GM12878 (cell line): ENCODE data around the gene STPG1. TPM values are rescaled to one million over a fixed set of nuclear protein-coding genes. Genes with fewer than 3 reads are reported as not detected.

Experiments used
- ATAC-seq: fragments of 200-7000 bp; cut with Tn5 transposase; 3 replicates; pipeline ENCODE4 v1.9.1; 2020; ENCODE audit warnings: mild to moderate bottlenecking, moderate library complexity
- BruUV-seq: library from RNA; stranded (reverse); fragments of 400-500 nt; replicated peaks from 2 replicates; lab custom pipeline; 2021; lab: Mats Ljungman, UMichigan
- CTCF ChIA-PET: fragments of 300-600 bp; sonication (Branson Sonifier 250); formaldehyde crosslinking; extraction: SDS; loops from one replicate; lab custom pipeline; 2021; ENCODE audit warnings: inconsistent platforms; lab: Yijun Ruan, JAX
- POLR2A ChIA-PET: fragments of 350-600 bp; formaldehyde crosslinking; extraction: SDS; loops from one replicate; lab custom pipeline; 2021; ENCODE audit warnings: inconsistent platforms; lab: Charles Lee
- RAD21 ChIA-PET: fragments of 300-600 bp; sonication (Branson Sonifier 250); formaldehyde crosslinking; loops from one replicate; lab custom pipeline; 2023; ENCODE audit warnings: antibody characterized with exemption; ENCODE audit not compliant: unreplicated experiment; lab: Charles Lee
- SMC1A ChIA-PET: fragments of 300-600 bp; sonication (Branson Sonifier 250); formaldehyde crosslinking; loops from one replicate; lab custom pipeline; 2023; ENCODE audit not compliant: unreplicated experiment, uncharacterized antibody; lab: Charles Lee
- DNase-seq: peaks from one replicate; pipeline ENCODE4 v3.0.0-alpha.2; 2011; ENCODE audit warnings: low read depth, low spot score
- FAIRE-seq: peaks from 3 replicates; lab custom pipeline; 2011; peaks lifted over from hg19 to GRCh38; lab: Jason Lieb, UNC
- H2AFZ ChIP-seq: 2 replicates; pipeline ENCODE4 v1.6.0; 2011; ENCODE audit warnings: low read depth, low read length, control low read depth; ENCODE audit not compliant: control insufficient read depth
- H3K27ac ChIP-seq: 2 replicates; pipeline ENCODE4 v1.5.1; 2011; ENCODE audit warnings: control low read depth; ENCODE audit not compliant: control insufficient read depth, insufficient read depth
- H3K27me3 ChIP-seq, 2 experiments: replicated peaks in 1 of 2; 2 replicates each; pipeline versions ENCODE4 v1.6.0 to v1.6.1; 2011; ENCODE audit warnings: low read length in 1 of 2; ENCODE audit not compliant: control insufficient read depth in 2 of 2, insufficient read depth in 2 of 2
- H3K36me3 ChIP-seq, 2 experiments: 2 replicates each; pipeline ENCODE4 v1.5.1; 2011; ENCODE audit warnings: low read length in 1 of 2; ENCODE audit not compliant: control insufficient read depth in 2 of 2, insufficient read depth in 2 of 2
- H3K4me1 ChIP-seq: 2 replicates; pipeline ENCODE4 v1.6.1; 2011; ENCODE audit warnings: mild to moderate bottlenecking, low read length, moderate library complexity, mixed read lengths; ENCODE audit not compliant: control insufficient read depth, insufficient read depth
- H3K4me2 ChIP-seq: 2 replicates; pipeline ENCODE4 v1.6.0; 2011; ENCODE audit warnings: control low read depth; ENCODE audit not compliant: control insufficient read depth, insufficient read depth
- H3K4me3 ChIP-seq: fragments of 200-600 bp; sonication (generic); 2 replicates; pipeline ENCODE4 v1.5.1; 2016
- H3K79me2 ChIP-seq: 2 replicates; pipeline ENCODE4 v1.6.0; 2011; ENCODE audit warnings: low read length; ENCODE audit not compliant: control insufficient read depth, insufficient read depth
- H3K9ac ChIP-seq: 2 replicates; pipeline ENCODE4 v1.8.0; 2011; ENCODE audit warnings: low read length, control low read depth, mixed read lengths; ENCODE audit not compliant: control insufficient read depth, insufficient read depth
- H3K9me3 ChIP-seq: replicated peaks from 3 replicates; pipeline ENCODE4 v1.5.1; 2011; ENCODE audit warnings: mild to moderate bottlenecking, low read length; ENCODE audit not compliant: control insufficient read depth, insufficient read depth
- H4K20me1 ChIP-seq: 2 replicates; pipeline ENCODE4 v1.6.0; 2011; ENCODE audit not compliant: control insufficient read depth, insufficient read depth
- BMI1 ChIP-seq: fragments of 450-650 bp; IDR thresholded peaks from 2 replicates; pipeline ENCODE4 v1.6.1; 2016; ENCODE audit warnings: mild to moderate bottlenecking, moderate library complexity, borderline replicate concordance
- FOXK2 ChIP-seq: fragments of 450-650 bp; IDR thresholded peaks from 2 replicates; pipeline ENCODE4 v1.6.1; 2017; ENCODE audit warnings: mild to moderate bottlenecking, moderate library complexity
- NKRF ChIP-seq: fragments of 450-650 bp; conservative IDR thresholded peaks from 2 replicates; pipeline ENCODE4 v1.6.1; 2017; ENCODE audit warnings: mild to moderate bottlenecking, moderate library complexity
- NRF1 ChIP-seq: conservative IDR thresholded peaks from 2 replicates; pipeline ENCODE4 v1.6.1; 2011; ENCODE audit warnings: mild to moderate bottlenecking, low read depth, low read length, improper control_type of control experiment
- STAT1 ChIP-seq: fragments of 450-650 bp; conservative IDR thresholded peaks from 2 replicates; pipeline ENCODE4 v1.6.1; 2014; ENCODE audit warnings: antibody characterized with exemption, mild to moderate bottlenecking
- ZBED1 ChIP-seq: IDR thresholded peaks from 2 replicates; pipeline ENCODE4 v1.6.1; 2016; ENCODE audit warnings: borderline replicate concordance
- ZNF622 ChIP-seq: fragments of 450-650 bp; IDR thresholded peaks from 2 replicates; pipeline ENCODE4 v1.6.1; 2017; ENCODE audit warnings: mild to moderate bottlenecking, inconsistent platforms
- whole genome bisulfite sequencing: methylation state at CpG from one replicate; pipeline ENCODE4 v1.1.6; 2016; ENCODE audit warnings: low lambda C conversion rate; ENCODE audit not compliant: insufficient replicate concordance, insufficient coverage; ENCODE audit errors: missing lambda C conversion rate; 5-methylcytosine and 5-hydroxymethylcytosine counted together
- in situ Hi-C: fragments of 300-500 bp; cut with MboI; formaldehyde crosslinking; loops from 9 replicates; pipeline ENCODE4 v1.14.3; 2018; ENCODE audit warnings: mixed read lengths
- intact Hi-C: fragments of 100-400 bp; cut with micrococcal nuclease; formaldehyde crosslinking; loops from one replicate; pipeline ENCODE4 v1.14.2; 2022; ENCODE audit not compliant: unreplicated experiment
- polyA plus RNA-seq, 11 experiments: library from polyadenylated mRNA; depleted of rRNA in 4 of 11; unstranded in 6 of 11; stranded (reverse) in 5 of 11; fragments of >200 nt; fragmentation: Nextera tagmentation in 4 of 11; fragmentation: Illumina TruSeq in 1 of 11; extraction: Ambion mirVana in 4 of 11; extraction: Trizol in 1 of 11; gene quantifications; 1 replicate in 1 of 11; 2 replicates in 10 of 11; pipeline versions ENCODE4 v1.2.1 to v1.2.3, GENCODE V29; 2011 to 2016; ENCODE audit warnings: inconsistent platforms in 2 of 11, missing spikeins in 2 of 11, low read depth in 1 of 11
- total RNA-seq, 4 experiments: library from RNA; depleted of rRNA in 3 of 4; stranded (reverse); fragments of >200 nt in 3 of 4; fragmentation: Illumina TruSeq in 1 of 4; extraction: Trizol in 1 of 4; gene quantifications; 2 replicates each; pipeline versions ENCODE4 v1.2.1 to v1.2.3, GENCODE V29; 2013 to 2021

Gene STPG1
- total and polyA plus RNA-seq, 10 of the 15 experiments (the other 5 are each of a cell fraction or from before 2014, with no cell fraction given), result 0.22 to 2.6 (median 0.73) TPM

- no peak overlapping the region for H3K4me2 ChIP-seq
- H3K4me1 ChIP-seq, result no peaks in the 10 kb centered on the region
- H3K9me3 ChIP-seq, result no peaks in the 10 kb centered on the region
- H3K4me3 ChIP-seq, result no peak overlapping the region
- no peak overlapping the region for H2AFZ ChIP-seq
- WGBS, result 52% methylated on average over 5 of the region's 5 CpGs
- H3K36me3 ChIP-seq, result peaks cover 0 to 4% of the 10 kb centered on the region in 2 experiments; a peak in 2 of 4 replicates
- ChIA-PET RAD21 (interaction anchor here (1.1 to 2.2 kb wide), 3 partner anchors 9 to 163 kb away, joined by 3 to 6 read pairs (median 3); partner anchors contain the start of gene NIPAL3), POLR2A (interaction anchor here (0.6 kb wide), 1 partner anchor 360 kb away, joined by 4 read pairs; no protein-coding TSS in a partner anchor), CTCF (interaction anchor here (1.1 to 2.5 kb wide), 5 partner anchors 9 to 274 kb away, joined by 4 to 15 read pairs (median 7); partner anchors contain the start of gene NIPAL3)
- no peak for ATAC-seq
- in situ Hi-C loops, result no loop called here
- no peaks in the 10 kb centered on the region; the same call in 1 of the 2 replicates for H4K20me1 ChIP-seq
- H3K27me3 ChIP-seq, result no peaks in the 10 kb centered on the region
- FAIRE-seq, result no peak
- TF ChIP-seq BMI1 (no peak), NRF1 (no peak), ZNF622 (no peak), ZBED1 (no peak), STAT1 (no peak), NKRF (no peak), FOXK2 (no peak)
- TF ChIP-seq, all 136 proteins: peak for 0
- H3K79me2 ChIP-seq, result no peaks in the 10 kb centered on the region
- intact Hi-C loops, result no loop called here
- no peak for DNase-seq
- BruUV-seq, result no TSS peak
- SMC1A ChIA-PET, result interaction anchor here (1.4 to 1.5 kb wide), 2 partner anchors 9 to 226 kb away, joined by 3 to 5 read pairs; partner anchors contain the start of gene NIPAL3
- H3K27ac ChIP-seq, result no peak overlapping the region
- H3K9ac ChIP-seq, result no peak overlapping the region
Measured at GRCh38 chr1:24424207-24424606, 10.6 kb upstream of the STPG1 start.
